ENCODE data around the gene GIT2. TPM values are rescaled to one million over a fixed set of nuclear protein-coding genes. Genes with fewer than 3 reads are reported as not detected.

Gene GIT2
- total and polyA plus RNA-seq, 2 experiments from 2014 or later = 26.4 to 42.1 TPM

- 94 to 98% methylated on average over 8 of the region's 8 CpGs for WGBS, 2 experiments (ENCODE audit: low coverage in 1 of 2, low lambda C conversion rate in 2 of 2, missing lambda C conversion rate in 2 of 2)
- Histone ChIP-seq H3K9ac (no peak overlapping the region), H3K9me2 (ENCODE audit: insufficient read depth) (no peaks in the 10 kb centered on the region), H3K4me1 (ENCODE audit: insufficient read depth) (peaks cover 6% of the 10 kb centered on the region), H3K4me2 (ENCODE audit: unreplicated experiment) (no peak overlapping the region), H3K79me2 (ENCODE audit: insufficient read depth) (no peaks in the 10 kb centered on the region), H3K9me3 (ENCODE audit: low read depth) (no peaks in the 10 kb centered on the region), H3K36me3 (ENCODE audit: low read depth) (peaks cover 48% of the 10 kb centered on the region), H2AFZ (no peak overlapping the region), H3K27me3 (replicated peaks; ENCODE audit: insufficient read depth) (no peaks in the 10 kb centered on the region), H3K27ac (no peak overlapping the region), H3F3A (ENCODE audit: insufficient read depth) (peaks cover 27% of the 10 kb centered on the region), H4K20me1 (ENCODE audit: insufficient read depth) (no peaks in the 10 kb centered on the region), H3K4me3 (no peak overlapping the region)
- in situ Hi-C loops (cut with MboI) = no loop called here
- no peak for DNase-seq
- no peak for TF ChIP-seq EZH2 (IDR thresholded peaks at IDR 0.05; ENCODE audit: insufficient read depth, poor library complexity, severe bottlenecking)
- TF ChIP-seq EZH2phosphoT487 (IDR thresholded peaks at IDR 0.05; ENCODE audit: insufficient read depth, low read depth) = no peak
Observed at GRCh38 chr12:109968801-109969200, 27.4 kb downstream of the GIT2 start.

DNA sequence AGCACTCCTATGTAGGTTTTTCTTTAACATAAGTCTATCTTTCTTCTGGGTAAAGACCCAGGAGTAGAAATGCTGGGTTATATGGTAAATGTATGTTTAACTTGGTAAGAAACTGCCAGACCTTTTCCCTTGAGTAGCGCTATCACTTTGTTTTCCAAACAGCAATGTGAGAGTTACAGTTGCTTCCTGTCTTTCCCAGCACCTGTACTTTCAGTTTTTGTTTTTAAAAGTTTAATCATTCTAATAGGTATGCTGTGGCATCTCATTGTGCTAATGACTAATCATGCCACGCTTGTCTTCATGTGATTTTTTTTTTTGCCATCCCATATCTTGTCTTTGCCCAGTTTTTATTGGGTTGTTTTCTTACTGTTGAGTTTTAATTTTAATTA lies 28.1 kb downstream of the GIT2 start:
- no peak overlapping the region for H2AFZ ChIP-seq
- H3K79me2 ChIP-seq (ENCODE audit: insufficient read depth) = no peaks in the 10 kb centered on the region
- in situ Hi-C loops (cut with MboI) = no loop called here
- H4K20me1 ChIP-seq (ENCODE audit: insufficient read depth) = no peaks in the 10 kb centered on the region
- no peaks in the 10 kb centered on the region for H3K9me3 ChIP-seq (ENCODE audit: low read depth)
- no peaks in the 10 kb centered on the region for H3K9me2 ChIP-seq (ENCODE audit: insufficient read depth)
- H3K4me2 ChIP-seq (ENCODE audit: unreplicated experiment) = no peak overlapping the region
- H3K27ac ChIP-seq = no peak overlapping the region
- 93 to 100% methylated on average over 2 of the region's 2 CpGs for WGBS, 2 experiments (ENCODE audit: low coverage in 1 of 2, low lambda C conversion rate in 2 of 2, missing lambda C conversion rate in 2 of 2)
- no peak for TF ChIP-seq EZH2 (IDR thresholded peaks at IDR 0.05; ENCODE audit: insufficient read depth, poor library complexity, severe bottlenecking)
- no peak for TF ChIP-seq EZH2phosphoT487 (IDR thresholded peaks at IDR 0.05; ENCODE audit: insufficient read depth, low read depth)
- no peak overlapping the region for H3K4me3 ChIP-seq
- H3K36me3 ChIP-seq (ENCODE audit: low read depth) = peaks cover 49% of the 10 kb centered on the region
- H3K27me3 ChIP-seq (replicated peaks; ENCODE audit: insufficient read depth) = no peaks in the 10 kb centered on the region
- DNase-seq = no peak
- peaks cover 6% of the 10 kb centered on the region for H3K4me1 ChIP-seq (ENCODE audit: insufficient read depth)
- H3F3A ChIP-seq (ENCODE audit: insufficient read depth) = peaks cover 35% of the 10 kb centered on the region
- no peak overlapping the region for H3K9ac ChIP-seq

- Histone ChIP-seq H3K4me3 (no peak overlapping the region), H3K79me2 (ENCODE audit: insufficient read depth) (no peaks in the 10 kb centered on the region), H3K36me3 (ENCODE audit: low read depth) (peaks cover 48% of the 10 kb centered on the region), H3K9me3 (ENCODE audit: low read depth) (no peaks in the 10 kb centered on the region), H3K9ac (no peak overlapping the region), H2AFZ (no peak overlapping the region), H3K4me2 (ENCODE audit: unreplicated experiment) (no peak overlapping the region), H3K4me1 (ENCODE audit: insufficient read depth) (peaks cover 6% of the 10 kb centered on the region), H3K27ac (no peak overlapping the region), H3K27me3 (replicated peaks; ENCODE audit: insufficient read depth) (no peaks in the 10 kb centered on the region), H3F3A (ENCODE audit: insufficient read depth) (peaks cover 39% of the 10 kb centered on the region), H4K20me1 (ENCODE audit: insufficient read depth) (no peaks in the 10 kb centered on the region), H3K9me2 (ENCODE audit: insufficient read depth) (no peaks in the 10 kb centered on the region)
- TF ChIP-seq EZH2 (IDR thresholded peaks at IDR 0.05; ENCODE audit: insufficient read depth, poor library complexity, severe bottlenecking) (no peak), EZH2phosphoT487 (IDR thresholded peaks at IDR 0.05; ENCODE audit: insufficient read depth, low read depth) (no peak)
- in situ Hi-C loops (cut with MboI) = no loop called here
- 88 to 89% methylated on average over 8 of the region's 8 CpGs for WGBS, 2 experiments (ENCODE audit: low coverage in 1 of 2, low lambda C conversion rate in 2 of 2, missing lambda C conversion rate in 2 of 2)
- no peak for DNase-seq
Observed at GRCh38 chr12:109967383-109968031, 28.7 kb downstream of the GIT2 start.

DNA sequence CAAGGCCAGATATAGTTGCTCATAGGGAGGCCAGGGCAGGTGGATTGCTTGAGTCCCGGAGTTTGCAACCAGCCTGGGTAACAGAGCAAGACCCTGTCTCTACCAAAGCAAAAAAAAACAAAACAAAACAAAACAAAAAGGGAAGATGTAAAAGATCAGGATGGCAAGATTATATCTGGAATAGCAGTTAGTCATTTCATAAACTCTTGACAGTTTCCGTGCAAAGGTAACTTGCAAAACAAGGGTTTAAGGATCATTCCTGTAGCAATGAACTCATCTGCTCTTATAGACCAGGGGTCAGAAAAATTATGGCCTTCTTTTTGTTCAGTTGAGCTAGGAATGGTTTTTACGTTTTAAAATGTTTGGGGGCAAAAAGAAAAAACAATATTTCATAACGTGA lies 29.6 kb downstream of the GIT2 start:
- Histone ChIP-seq H3K9me2 (ENCODE audit: insufficient read depth) (no peaks in the 10 kb centered on the region), H3K4me1 (ENCODE audit: insufficient read depth) (peaks cover 6% of the 10 kb centered on the region), H3K4me3 (no peak overlapping the region), H3K4me2 (ENCODE audit: unreplicated experiment) (no peak overlapping the region), H3K79me2 (ENCODE audit: insufficient read depth) (no peaks in the 10 kb centered on the region), H3K27me3 (replicated peaks; ENCODE audit: insufficient read depth) (no peaks in the 10 kb centered on the region), H3K9me3 (ENCODE audit: low read depth) (no peaks in the 10 kb centered on the region), H3K36me3 (ENCODE audit: low read depth) (peaks cover 47% of the 10 kb centered on the region), H3K27ac (no peak overlapping the region), H4K20me1 (ENCODE audit: insufficient read depth) (no peaks in the 10 kb centered on the region), H3F3A (ENCODE audit: insufficient read depth) (peaks cover 39% of the 10 kb centered on the region), H3K9ac (no peak overlapping the region), H2AFZ (no peak overlapping the region)
- TF ChIP-seq EZH2 (IDR thresholded peaks at IDR 0.05; ENCODE audit: insufficient read depth, poor library complexity, severe bottlenecking) (no peak), EZH2phosphoT487 (IDR thresholded peaks at IDR 0.05; ENCODE audit: insufficient read depth, low read depth) (no peak)
- WGBS, 2 experiments (ENCODE audit: low coverage in 1 of 2, low lambda C conversion rate in 2 of 2, missing lambda C conversion rate in 2 of 2) = 96 to 97% methylated on average over 4 of the region's 4 CpGs
- no peak for DNase-seq
- in situ Hi-C loops (cut with MboI) = no loop called here
